WI38 (cell line): ENCODE data around the gene KLF17.
"Not testable (repeated sequence)": the region's sequence is repeated elsewhere in the genome, so short reads cannot be mapped to it uniquely, and the experiment has no call there.

Experiments used
- H3K4me3 ChIP-seq: 2 replicates; pipeline ENCODE4 v1.5.1; 2011; ENCODE audit warnings: low read depth, mild to moderate bottlenecking, control low read depth, low read length
- CTCF ChIP-seq: IDR thresholded peaks from 2 replicates; pipeline ENCODE4 v1.5.1; 2012; ENCODE audit warnings: low read depth, mild to moderate bottlenecking, control low read depth, low read length

The KLF17 gene

DNA sequence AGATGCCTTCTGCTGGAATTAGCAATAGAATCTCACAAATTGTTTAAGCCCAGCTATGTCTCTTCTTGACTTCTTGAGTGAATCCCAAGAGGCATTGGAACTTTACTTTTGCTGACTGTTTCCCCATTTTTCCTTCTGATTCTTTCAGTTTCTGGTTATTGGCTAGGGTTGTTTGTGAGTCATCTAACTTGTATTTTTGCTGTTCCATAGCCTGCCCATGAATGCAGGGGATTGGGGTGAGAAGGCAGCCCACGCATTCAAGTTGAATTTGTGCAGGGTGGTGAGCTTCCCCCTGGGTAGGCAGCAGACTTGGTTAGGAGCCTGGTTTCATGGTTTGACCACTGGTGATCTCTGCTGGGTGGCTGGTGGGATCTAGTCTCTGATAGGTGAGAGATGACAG lies 10.4 kb upstream of the KLF17 start:
- H3K4me3 ChIP-seq = no peak overlapping the region
- TF ChIP-seq CTCF = no peak

DNA sequence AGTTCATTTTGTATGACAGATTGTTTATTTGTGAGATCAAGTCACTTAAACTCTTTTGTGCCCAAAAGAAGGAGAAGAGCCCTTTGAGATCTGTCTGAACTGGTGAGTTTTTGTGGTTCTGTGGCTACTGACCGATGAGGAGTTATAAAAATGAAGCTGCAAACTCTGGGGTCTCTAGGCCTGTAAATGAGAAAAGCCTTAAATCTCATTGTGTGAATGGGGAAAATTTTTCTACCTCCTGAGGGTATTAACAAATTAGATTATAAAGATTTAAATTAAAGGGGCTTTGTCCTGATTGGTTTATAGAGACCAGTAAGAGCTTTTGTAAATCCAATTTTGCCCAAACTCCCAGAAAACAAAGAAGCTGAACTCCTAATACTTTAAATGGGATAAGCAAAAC lies 9.7 kb upstream of the KLF17 start:
- TF ChIP-seq CTCF = no peak
- H3K4me3 ChIP-seq = no peak overlapping the region

DNA sequence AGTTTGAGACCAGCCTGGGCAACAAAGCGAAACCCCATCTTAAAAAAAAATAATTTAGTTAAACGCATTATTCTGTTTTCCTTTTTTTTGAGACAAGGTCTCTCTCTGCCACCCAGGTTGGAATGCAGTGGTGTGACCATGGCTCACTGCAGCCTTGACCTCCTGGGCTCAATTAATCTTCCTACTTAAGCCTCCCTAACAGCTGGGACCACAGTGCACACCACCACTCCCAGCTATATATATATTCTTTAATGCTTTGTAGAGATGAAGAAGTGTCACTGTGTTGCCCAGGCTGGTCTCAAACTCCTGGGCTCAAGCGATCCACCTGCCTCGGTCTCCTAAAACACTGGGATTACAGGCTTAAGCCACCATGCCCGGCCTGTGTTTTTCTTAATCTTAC lies 7.7 kb upstream of the KLF17 start:
- no peak overlapping the region for H3K4me3 ChIP-seq
- TF ChIP-seq CTCF = no peak

GRCh38 chr1:44111861-44112260 lies 6.8 kb upstream of the KLF17 start:
- no peak for TF ChIP-seq CTCF
- no peak overlapping the region for H3K4me3 ChIP-seq

DNA sequence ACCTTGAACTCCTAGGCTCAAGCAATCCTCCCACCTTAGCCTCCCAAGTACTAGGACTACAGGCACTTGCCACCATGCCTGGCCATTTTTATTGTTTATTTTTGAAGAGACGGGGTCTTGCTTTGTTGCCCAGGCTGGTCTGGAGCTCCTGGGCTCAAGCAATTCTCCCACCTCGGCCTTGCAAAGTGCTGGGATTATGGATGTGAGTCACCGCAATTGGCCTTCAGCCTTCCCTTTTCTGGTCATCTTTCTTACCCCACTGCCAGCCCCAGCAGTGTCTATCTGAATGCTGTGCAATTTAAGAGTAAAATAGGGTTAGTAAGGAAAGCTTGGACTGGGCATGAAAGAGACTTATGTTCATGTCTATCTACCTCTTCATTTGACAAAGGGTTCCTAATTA lies 6.1 kb upstream of the KLF17 start:
- H3K4me3 ChIP-seq = no peak overlapping the region
- TF ChIP-seq CTCF = no peak

DNA sequence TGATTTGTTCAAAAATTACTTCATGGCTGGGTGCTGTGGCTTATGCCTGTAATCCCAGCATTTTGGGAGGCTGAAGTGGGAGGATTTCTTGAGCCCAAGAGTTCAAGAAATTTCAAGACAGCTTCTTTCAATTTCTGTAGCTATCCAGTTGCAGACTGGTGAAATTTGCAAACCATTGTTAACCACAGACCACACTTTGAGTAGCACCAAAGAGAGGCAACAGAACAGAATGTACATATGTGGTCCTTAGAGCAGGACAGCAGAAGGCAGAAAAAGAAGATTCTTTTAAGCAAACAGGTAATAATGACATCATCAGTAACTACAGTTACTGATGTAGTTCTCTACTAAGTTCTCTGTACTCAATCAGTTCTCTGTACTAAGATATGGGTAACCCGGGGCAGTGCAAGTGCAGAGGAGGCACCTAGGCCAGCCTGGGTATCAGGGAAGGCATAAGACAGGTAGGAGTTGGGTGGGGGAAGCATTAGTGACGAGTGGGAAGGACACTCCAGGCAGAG lies 5.5 kb upstream of the KLF17 start:
- TF ChIP-seq CTCF = no peak

GRCh38 chr1:44114098-44114497 lies 4.5 kb upstream of the KLF17 start:
- TF ChIP-seq CTCF = no peak
- no peak overlapping the region for H3K4me3 ChIP-seq

More for the DNA sequence above, 5.5 kb upstream of the KLF17 start:
- H3K4me3 ChIP-seq = no peak overlapping the region

GRCh38 chr1:44117272-44117671 lies 1.3 kb upstream of the KLF17 start:
- not testable (repeated sequence) for H3K4me3 ChIP-seq
